H1 (cell line): Measurements from ENCODE around the gene ALPL. TPM values are rescaled to one million over a fixed set of nuclear protein-coding genes. Genes with fewer than 3 reads are reported as not detected.

Source experiments
- CTCF ChIA-PET: fragments of 300-600 bp; sonication (Branson Sonifier 250); formaldehyde crosslinking; loops from one replicate; lab custom pipeline; 2021; ENCODE audit not compliant: partially characterized antibody; lab: Charles Lee
- POLR2A ChIA-PET: fragments of 300-600 bp; sonication (Branson Sonifier 250); formaldehyde crosslinking; loops from one replicate; lab custom pipeline; 2021; ENCODE audit warnings: inconsistent platforms; ENCODE audit not compliant: partially characterized antibody; lab: Charles Lee
- DNase-seq, 2 experiments: peaks; one replicate each; pipeline versions ENCODE4 v3.0.0 to v3.0.0-alpha.2; 2010 to 2022; ENCODE audit warnings: low spot score in 2 of 2, low read depth in 1 of 2, mixed read lengths in 1 of 2
- FAIRE-seq: peaks from 2 replicates; lab custom pipeline; 2011; peaks lifted over from hg19 to GRCh38; lab: Jason Lieb, UNC
- H2AFZ ChIP-seq: 2 replicates; pipeline ENCODE4 v1.8.1; 2012; ENCODE audit warnings: low read length, inconsistent platforms
- H2AK5ac ChIP-seq: 2 replicates; pipeline ENCODE4 v1.6.1; 2013; ENCODE audit warnings: low read depth, low read length
- H2BK120ac ChIP-seq: replicated peaks from 2 replicates; pipeline ENCODE3; 2013; ENCODE audit warnings: low read depth, low read length, inconsistent platforms
- H2BK12ac ChIP-seq: 2 replicates; pipeline ENCODE4 v1.6.1; 2013; ENCODE audit warnings: low read depth, low read length
- H2BK15ac ChIP-seq: 2 replicates; pipeline ENCODE4 v1.6.1; 2013; ENCODE audit warnings: low read length
- H2BK20ac ChIP-seq: 2 replicates; pipeline ENCODE4 v1.6.1; 2013; ENCODE audit warnings: low read length
- H2BK5ac ChIP-seq: 2 replicates; pipeline ENCODE4 v1.6.1; 2013; ENCODE audit warnings: low read depth, low read length
- H3K14ac ChIP-seq: 2 replicates; pipeline ENCODE4 v1.6.1; 2013; ENCODE audit warnings: inconsistent platforms; ENCODE audit not compliant: insufficient read length
- H3K18ac ChIP-seq: 2 replicates; pipeline ENCODE4 v1.6.1; 2013; ENCODE audit warnings: low read length; ENCODE audit errors: extremely low read depth
- H3K23ac ChIP-seq: 2 replicates; pipeline ENCODE4 v1.6.1; 2013; ENCODE audit warnings: inconsistent platforms; ENCODE audit not compliant: insufficient read length
- H3K23me2 ChIP-seq: 2 replicates; pipeline ENCODE4 v1.6.1; 2013; ENCODE audit warnings: low read depth, low read length
- H3K27ac ChIP-seq: 2 replicates; pipeline ENCODE4 v1.6.1; 2011; ENCODE audit warnings: low read depth, low read length, inconsistent platforms
- H3K27me3 ChIP-seq, 4 experiments: replicated peaks in 1 of 4; 1 replicate in 1 of 4; 2 replicates in 3 of 4; pipeline versions ENCODE4 v1.6.1 to v1.8.1; 2011 to 2013; ENCODE audit warnings: low read length in 3 of 4, mild to moderate bottlenecking in 3 of 4, inconsistent platforms in 2 of 4, mixed read lengths in 2 of 4, moderate library complexity in 1 of 4; ENCODE audit not compliant: control insufficient read depth in 3 of 4, insufficient read depth in 3 of 4; ENCODE audit errors: extremely low read depth in 1 of 4
- H3K36me3 ChIP-seq, 4 experiments: 2 replicates each; pipeline versions ENCODE4 v1.6.1 to v1.8.1; 2011 to 2013; ENCODE audit warnings: mild to moderate bottlenecking in 4 of 4, low read length in 3 of 4, moderate library complexity in 2 of 4, control low read depth in 1 of 4, inconsistent platforms in 1 of 4; ENCODE audit not compliant: insufficient read depth in 4 of 4, control insufficient read depth in 2 of 4
- H3K4ac ChIP-seq: replicated peaks from 2 replicates; pipeline ENCODE3; 2013; ENCODE audit warnings: low read length, low read depth, mixed read lengths, inconsistent platforms; ENCODE audit not compliant: insufficient read length
- H3K4me1 ChIP-seq, 4 experiments: replicated peaks in 1 of 4; 1 replicate in 1 of 4; 2 replicates in 3 of 4; pipeline versions ENCODE4 v1.6.1 to v1.8.1; 2011 to 2013; ENCODE audit warnings: low read length in 3 of 4, inconsistent platforms in 2 of 4, mixed read lengths in 1 of 4; ENCODE audit not compliant: insufficient read depth in 4 of 4, control insufficient read depth in 3 of 4
- H3K4me2 ChIP-seq, 2 experiments: 2 replicates each; pipeline versions ENCODE4 v1.6.1 to v1.8.1; 2011 to 2013; ENCODE audit warnings: low read depth in 2 of 2, low read length in 2 of 2, control low read depth in 1 of 2, inconsistent platforms in 1 of 2, mild to moderate bottlenecking in 1 of 2; ENCODE audit not compliant: insufficient read depth in 1 of 2
- H3K4me3 ChIP-seq, 4 experiments: fragments of 200-600, 300-600 bp in 1 of 4; sonication (generic), shearing (Covaris generic), sonication (Bioruptor Twin) in 1 of 4; 2 replicates each; pipeline versions ENCODE4 v1.5.1 to v1.8.1; 2011 to 2016; ENCODE audit warnings: low read length in 4 of 4, low read depth in 3 of 4, control low read depth in 2 of 4, inconsistent platforms in 2 of 4, mild to moderate bottlenecking in 2 of 4, mixed read lengths in 1 of 4, moderate library complexity in 1 of 4; ENCODE audit not compliant: insufficient read depth in 2 of 4; ENCODE audit errors: extremely low read depth in 1 of 4
- H3K56ac ChIP-seq: replicated peaks from 2 replicates; pipeline ENCODE3; 2013; ENCODE audit warnings: low read depth, mild to moderate bottlenecking, mixed read lengths, low read length, inconsistent platforms; ENCODE audit not compliant: insufficient read length
- H3K79me1 ChIP-seq: 2 replicates; pipeline ENCODE4 v1.6.1; 2013; ENCODE audit warnings: low read depth, low read length, control low read depth
- H3K79me2 ChIP-seq, 2 experiments: 2 replicates each; pipeline versions ENCODE4 v1.6.1 to v1.8.1; 2012 to 2013; ENCODE audit warnings: low read length in 2 of 2, mild to moderate bottlenecking in 2 of 2, inconsistent platforms in 1 of 2; ENCODE audit not compliant: insufficient read depth in 2 of 2, control insufficient read depth in 1 of 2
- H3K9ac ChIP-seq, 4 experiments: replicated peaks in 1 of 4; 1 replicate in 1 of 4; 2 replicates in 3 of 4; pipeline versions ENCODE4 v1.6.1 to v1.8.1; 2011 to 2013; ENCODE audit warnings: low read depth in 3 of 4, low read length in 3 of 4, control low read depth in 2 of 4, mild to moderate bottlenecking in 2 of 4, moderate library complexity in 2 of 4, inconsistent platforms in 1 of 4; ENCODE audit errors: extremely low read depth in 1 of 4
- H3K9me3 ChIP-seq, 2 experiments: 2 replicates each; pipeline versions ENCODE4 v1.6.1 to v1.8.1; 2012 to 2013; ENCODE audit warnings: mild to moderate bottlenecking in 2 of 2, moderate library complexity in 2 of 2, control low read depth in 1 of 2, inconsistent platforms in 1 of 2, low read depth in 1 of 2, low read length in 1 of 2, mixed read lengths in 1 of 2; ENCODE audit not compliant: insufficient read depth in 2 of 2
- H4K20me1 ChIP-seq, 2 experiments: replicated peaks in 1 of 2; 2 replicates each; pipeline versions ENCODE3 to v1.8.1; 2011 to 2013; ENCODE audit warnings: inconsistent platforms in 2 of 2, low read length in 2 of 2, mild to moderate bottlenecking in 1 of 2; ENCODE audit not compliant: insufficient read depth in 2 of 2, control insufficient read depth in 1 of 2
- H4K5ac ChIP-seq: 2 replicates; pipeline ENCODE4 v1.6.1; 2013; ENCODE audit warnings: low read length, low read depth, mixed read lengths, inconsistent platforms; ENCODE audit not compliant: insufficient read length
- H4K8ac ChIP-seq: 2 replicates; pipeline ENCODE4 v1.8.0; 2013; ENCODE audit warnings: mild to moderate bottlenecking, moderate library complexity, low read length, inconsistent platforms; ENCODE audit not compliant: insufficient read depth; ENCODE audit errors: extremely low read depth
- H4K91ac ChIP-seq: replicated peaks from 2 replicates; pipeline ENCODE3; 2013; ENCODE audit warnings: low read length, mixed read lengths, inconsistent platforms; ENCODE audit not compliant: insufficient read length
- CEBPB ChIP-seq: IDR thresholded peaks from 2 replicates; pipeline ENCODE4 v1.6.1; 2012; ENCODE audit warnings: low read depth, low read length
- CHD1 ChIP-seq: IDR thresholded peaks from 2 replicates; pipeline ENCODE4 v1.6.1; 2012; ENCODE audit warnings: low read depth, low read length, improper control_type of control experiment
- EGR1 ChIP-seq: IDR thresholded peaks from 2 replicates; pipeline ENCODE4 v1.6.1; 2011; ENCODE audit warnings: low read depth, low read length, borderline replicate concordance
- EP300 ChIP-seq, 2 experiments: IDR thresholded peaks; 1 replicate in 1 of 2; 2 replicates in 1 of 2; pipeline ENCODE4 v1.6.1; 2011 to 2012; ENCODE audit warnings: low read depth in 2 of 2, low read length in 2 of 2, mild to moderate bottlenecking in 2 of 2, borderline replicate concordance in 1 of 2, inconsistent platforms in 1 of 2, moderate library complexity in 1 of 2
- GTF2F1 ChIP-seq: IDR thresholded peaks from 2 replicates; pipeline ENCODE4 v1.6.1; 2012; ENCODE audit warnings: low read depth, low read length, improper control_type of control experiment, borderline replicate concordance
- NRF1 ChIP-seq: IDR thresholded peaks from 2 replicates; pipeline ENCODE4 v1.6.1; 2011; ENCODE audit warnings: mild to moderate bottlenecking, low read depth, low read length, improper control_type of control experiment
- POLR2A ChIP-seq, 2 experiments: IDR thresholded peaks; 1 replicate in 1 of 2; 2 replicates in 1 of 2; pipeline ENCODE4 v1.6.1; 2011; ENCODE audit warnings: low read depth in 2 of 2, low read length in 2 of 2, mild to moderate bottlenecking in 2 of 2; ENCODE audit errors: control extremely low read depth in 1 of 2
- RAD21 ChIP-seq, 2 experiments: IDR thresholded peaks in 1 of 2; conservative IDR thresholded peaks in 1 of 2; 2 replicates each; pipeline ENCODE4 v1.6.1; 2011; ENCODE audit warnings: low read depth in 2 of 2, low read length in 2 of 2, improper control_type of control experiment in 1 of 2, inconsistent platforms in 1 of 2, mild to moderate bottlenecking in 1 of 2, moderate library complexity in 1 of 2
- SIRT6 ChIP-seq: IDR thresholded peaks from one replicate; pipeline ENCODE4 v1.7.1; 2012; ENCODE audit warnings: low read length, inconsistent platforms
- SP4 ChIP-seq: IDR thresholded peaks from 2 replicates; pipeline ENCODE4 v1.6.1; 2012; ENCODE audit warnings: low read length, inconsistent platforms
- SUZ12 ChIP-seq: fragments of 200-600 bp; sonication (generic); IDR thresholded peaks from 2 replicates; pipeline ENCODE4 v1.6.1; 2012; ENCODE audit warnings: mild to moderate bottlenecking, inconsistent platforms, low read length, moderate library complexity, mixed read lengths
- TAF1 ChIP-seq: IDR thresholded peaks from 2 replicates; pipeline ENCODE4 v1.6.1; 2011; ENCODE audit warnings: mild to moderate bottlenecking, low read depth, low read length
- TEAD4 ChIP-seq: IDR thresholded peaks from 2 replicates; pipeline ENCODE4 v1.6.1; 2012; ENCODE audit warnings: low read depth, low read length, inconsistent platforms, mixed read lengths
- WGBS, 2 experiments: shearing (Covaris generic) in 1 of 2; methylation state at CpG; one replicate each; pipeline versions ENCODE4 v1.1.6 to v1.1.7; 2013 to 2015; ENCODE audit warnings: low lambda C conversion rate in 2 of 2, mixed read lengths in 2 of 2, inconsistent platforms in 1 of 2, low coverage in 1 of 2, missing lambda C conversion rate in 1 of 2; ENCODE audit not compliant: insufficient replicate concordance in 2 of 2, insufficient coverage in 1 of 2, insufficient read length in 1 of 2; ENCODE audit errors: extremely low coverage in 1 of 2, missing lambda C conversion rate in 1 of 2; 5-methylcytosine and 5-hydroxymethylcytosine counted together
- polyA plus RNA-seq, 7 experiments: library from polyadenylated mRNA; depleted of rRNA in 3 of 7; stranded (reverse) in 5 of 7; unstranded in 2 of 7; fragments of >200 nt in 5 of 7; fragments of 200-250 nt in 2 of 7; gene quantifications; 1 replicate in 5 of 7; 2 replicates in 1 of 7; 4 replicates in 1 of 7; pipeline versions ENCODE4 v1.2.1 to v1.2.3, GENCODE V29; 2011 to 2013; ENCODE audit warnings: missing spikeins in 2 of 7, mixed read lengths in 2 of 7
- total RNA-seq: library from RNA; stranded (reverse); fragmentation: NEBNext Ultra II Directional; extraction: Animal tissue kit (Norgen Biotek cat#: 25700); gene quantifications from 2 replicates; pipeline ENCODE4 v1.2.1, GENCODE V29; 2021
- TF ChIP-seq, protein P1 (sequence below): IDR thresholded peaks from 2 replicates; pipeline ENCODE4 v1.6.1; 2012; ENCODE audit warnings: low read length, inconsistent platforms

ALPL gene
- total and polyA plus RNA-seq, 2 of the 8 experiments (the other 6 are each of a cell fraction or from before 2014, with no cell fraction given), result 175 to 362 TPM

DNA sequence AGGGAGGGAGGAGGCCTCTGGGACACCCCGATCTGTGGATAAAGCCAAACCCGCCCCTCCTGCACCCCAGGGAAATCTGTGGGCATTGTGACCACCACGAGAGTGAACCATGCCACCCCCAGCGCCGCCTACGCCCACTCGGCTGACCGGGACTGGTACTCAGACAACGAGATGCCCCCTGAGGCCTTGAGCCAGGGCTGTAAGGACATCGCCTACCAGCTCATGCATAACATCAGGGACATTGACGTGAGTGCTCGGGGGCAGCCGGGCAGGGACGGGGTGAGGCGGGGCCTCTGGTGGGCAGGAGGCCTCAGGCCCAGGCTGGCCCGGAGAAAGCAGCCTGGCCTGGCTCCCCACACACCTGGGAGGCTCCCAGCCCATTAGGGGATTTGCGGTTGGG is 54.7 kb downstream of the ALPL start:
- CTCF ChIA-PET, result interaction anchor here (1.0 to 1.9 kb wide), 3 partner anchors 10 to 309 kb away, joined by 3 to 5 read pairs (median 4); no protein-coding TSS in a partner anchor
- TF ChIP-seq RAD21 (IDR thresholded peaks at IDR 0.05 in 1 of 2, conservative IDR thresholded peaks at IDR 0.05 in 1 of 2; ENCODE audit: low read depth in 2 of 2, low read length in 2 of 2) (no peak), SIRT6 (no peak), EP300 (IDR thresholded peaks at IDR 0.05; ENCODE audit: borderline replicate concordance in 1 of 2, low read depth in 2 of 2, low read length in 2 of 2) (no peak), SP4 (no peak), CHD1 (no peak), TAF1 (no peak), NRF1 (no peak), SUZ12 (no peak), GTF2F1 (no peak), CEBPB (no peak), POLR2A (IDR thresholded peaks at IDR 0.05; ENCODE audit: control extremely low read depth in 1 of 2, low read depth in 2 of 2, low read length in 2 of 2) (no peak), TEAD4 (no peak), EGR1 (no peak)
- TF ChIP-seq, protein P1, sequence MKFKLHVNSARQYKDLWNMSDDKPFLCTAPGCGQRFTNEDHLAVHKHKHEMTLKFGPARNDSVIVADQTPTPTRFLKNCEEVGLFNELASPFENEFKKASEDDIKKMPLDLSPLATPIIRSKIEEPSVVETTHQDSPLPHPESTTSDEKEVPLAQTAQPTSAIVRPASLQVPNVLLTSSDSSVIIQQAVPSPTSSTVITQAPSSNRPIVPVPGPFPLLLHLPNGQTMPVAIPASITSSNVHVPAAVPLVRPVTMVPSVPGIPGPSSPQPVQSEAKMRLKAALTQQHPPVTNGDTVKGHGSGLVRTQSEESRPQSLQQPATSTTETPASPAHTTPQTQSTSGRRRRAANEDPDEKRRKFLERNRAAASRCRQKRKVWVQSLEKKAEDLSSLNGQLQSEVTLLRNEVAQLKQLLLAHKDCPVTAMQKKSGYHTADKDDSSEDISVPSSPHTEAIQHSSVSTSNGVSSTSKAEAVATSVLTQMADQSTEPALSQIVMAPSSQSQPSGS, result no peak

More for the DNA sequence above, 54.7 kb downstream of the ALPL start:
- 92% methylated on average over 12 of the region's 17 CpGs; no CpG with 5 or more reads in 1 of the 2 experiments for WGBS, 2 experiments
- H3K14ac ChIP-seq, result no peak overlapping the region
- H3K23me2 ChIP-seq, result no peaks in the 10 kb centered on the region
- no peak overlapping the region for H2AFZ ChIP-seq
- no peak overlapping the region for H2BK20ac ChIP-seq
- no peak overlapping the region for H2BK15ac ChIP-seq
- no peak overlapping the region for H3K4me3 ChIP-seq
- POLR2A ChIA-PET, result no interaction called here
- FAIRE-seq (no peak), DNase-seq (no peak)
- H3K18ac ChIP-seq, result no peak overlapping the region
- H4K20me1 ChIP-seq, result peaks cover 2 to 10% of the 10 kb centered on the region in 2 experiments
- H4K91ac ChIP-seq, result no peak overlapping the region
- no peaks in the 10 kb centered on the region; a peak in 3 of 7 replicates for H3K4me1 ChIP-seq
- H2BK12ac ChIP-seq, result no peak overlapping the region
- peaks cover 3% of the 10 kb centered on the region; the same call in 1 of the 2 replicates for H3K79me1 ChIP-seq
- H3K36me3 ChIP-seq, result peaks cover 2 to 13% (median 4%) of the 10 kb centered on the region in 4 experiments; a peak in 5 of 8 replicates
- H2AK5ac ChIP-seq, result no peak overlapping the region
- no peak overlapping the region for H2BK120ac ChIP-seq
- no peak overlapping the region for H3K56ac ChIP-seq
- no peak overlapping the region for H4K8ac ChIP-seq
- no peaks in the 10 kb centered on the region for H3K9me3 ChIP-seq
- H3K27ac ChIP-seq, result no peak overlapping the region
- no peak overlapping the region for H2BK5ac ChIP-seq
- no peak overlapping the region for H4K5ac ChIP-seq
- no peak overlapping the region for H3K23ac ChIP-seq
- H3K4ac ChIP-seq, result no peak overlapping the region
- no peak overlapping the region for H3K4me2 ChIP-seq
- H3K79me2 ChIP-seq, result no peaks in the 10 kb centered on the region
- H3K9ac ChIP-seq, result no peak overlapping the region
- H3K27me3 ChIP-seq, result no peaks in the 10 kb centered on the region
